HepG2 (cell line): Measurements from ENCODE around the gene SH2D3A. TPM values are rescaled to one million over a fixed set of nuclear protein-coding genes. Genes with fewer than 3 reads are reported as not detected.
A peak's percentile ranks its signal among the peaks of the same experiment; 100 is the strongest.

Experiments
- E2F5 ChIP-seq: sonication (generic); formaldehyde crosslinking; conservative IDR thresholded peaks from 2 replicates; pipeline ENCODE4 v1.4.0; 2020; ENCODE audit warnings: missing genetic modification reagents
- EHMT2 ChIP-seq: fragments of 200-600 bp; sonication (generic); IDR thresholded peaks from 2 replicates; pipeline ENCODE4 v1.7.0; 2017; ENCODE audit warnings: antibody characterized with exemption, low read depth, low read length, borderline replicate concordance
- GATAD2A ChIP-seq: IDR thresholded peaks from 2 replicates; pipeline ENCODE4 v1.6.1; 2016
- HOMEZ ChIP-seq: IDR thresholded peaks from 2 replicates; pipeline ENCODE4 v1.6.1; 2016; ENCODE audit warnings: low read depth
- PHF5A ChIP-seq: IDR thresholded peaks from one replicate; pipeline ENCODE4 v1.6.1; 2018; ENCODE audit warnings: low read depth, missing genetic modification reagents; ENCODE audit not compliant: unreplicated experiment
- POLR2AphosphoS5 ChIP-seq: IDR thresholded peaks from 2 replicates; pipeline ENCODE4 v1.6.1; 2012; ENCODE audit warnings: low read depth, low read length
- RXRB ChIP-seq: IDR thresholded peaks from 2 replicates; pipeline ENCODE4 v1.6.1; 2016; ENCODE audit warnings: borderline replicate concordance, missing genetic modification reagents, missing compliant biosample characterization
- ZNF24 ChIP-seq: fragments of 450-650 bp; IDR thresholded peaks from 2 replicates; pipeline ENCODE4 v1.6.1; 2017; ENCODE audit warnings: antibody characterized with exemption, mild to moderate bottlenecking
- polyA plus RNA-seq, 8 experiments: library from polyadenylated mRNA; depleted of rRNA in 3 of 8; stranded (reverse) in 7 of 8; unstranded in 1 of 8; fragments of >200 nt; fragmentation: Illumina TruSeq in 4 of 8; extraction: Trizol in 4 of 8; gene quantifications; 2 replicates each; pipeline versions ENCODE4 v1.2.1 to v1.2.3, GENCODE V29; 2011 to 2016; ENCODE audit warnings: low read depth in 4 of 8, missing spikeins in 1 of 8, mixed read lengths in 1 of 8; ENCODE audit not compliant: insufficient read depth in 1 of 8
- total RNA-seq, 5 experiments: library from RNA; depleted of rRNA; stranded (reverse); fragments of >200 nt; fragmentation: Illumina TruSeq; extraction: Trizol; gene quantifications; 2 replicates each; pipeline ENCODE4 v1.2.3, GENCODE V29; 2016; ENCODE audit warnings: low read depth in 1 of 5
- TF ChIP-seq, protein P1 (sequence below): fragments of 450-650 bp; IDR thresholded peaks from 2 replicates; pipeline ENCODE4 v1.6.1; 2017
- TF ChIP-seq, protein P2 (sequence below): IDR thresholded peaks from 2 replicates; pipeline ENCODE4 v1.6.1; 2012; ENCODE audit warnings: low read length, improper control_type of control experiment
- TF ChIP-seq, protein P3 (sequence below): sonication (generic); formaldehyde crosslinking; IDR thresholded peaks from 2 replicates; pipeline ENCODE4 v1.4.0; 2020; ENCODE audit warnings: missing genetic modification reagents
- TF ChIP-seq, protein P4 (sequence below): sonication (generic); formaldehyde crosslinking; IDR thresholded peaks from 2 replicates; pipeline ENCODE4 v1.4.0; 2020; ENCODE audit warnings: mild to moderate bottlenecking, missing genetic modification reagents
- TF ChIP-seq, protein P5 (sequence below): conservative IDR thresholded peaks from 2 replicates; pipeline ENCODE4 v1.6.1; 2018; ENCODE audit warnings: missing genetic modification reagents
- TF ChIP-seq, protein P6 (sequence below): sonication (generic); formaldehyde crosslinking; IDR thresholded peaks from 2 replicates; pipeline ENCODE4 v1.5.0; 2020; ENCODE audit warnings: mild to moderate bottlenecking, missing genetic modification reagents, borderline replicate concordance

SH2D3A gene
- total and polyA plus RNA-seq, 2 of the 13 experiments (the other 11 are each of a cell fraction or from before 2014, with no cell fraction given), result 1.0 to 2.2 TPM

DNA sequence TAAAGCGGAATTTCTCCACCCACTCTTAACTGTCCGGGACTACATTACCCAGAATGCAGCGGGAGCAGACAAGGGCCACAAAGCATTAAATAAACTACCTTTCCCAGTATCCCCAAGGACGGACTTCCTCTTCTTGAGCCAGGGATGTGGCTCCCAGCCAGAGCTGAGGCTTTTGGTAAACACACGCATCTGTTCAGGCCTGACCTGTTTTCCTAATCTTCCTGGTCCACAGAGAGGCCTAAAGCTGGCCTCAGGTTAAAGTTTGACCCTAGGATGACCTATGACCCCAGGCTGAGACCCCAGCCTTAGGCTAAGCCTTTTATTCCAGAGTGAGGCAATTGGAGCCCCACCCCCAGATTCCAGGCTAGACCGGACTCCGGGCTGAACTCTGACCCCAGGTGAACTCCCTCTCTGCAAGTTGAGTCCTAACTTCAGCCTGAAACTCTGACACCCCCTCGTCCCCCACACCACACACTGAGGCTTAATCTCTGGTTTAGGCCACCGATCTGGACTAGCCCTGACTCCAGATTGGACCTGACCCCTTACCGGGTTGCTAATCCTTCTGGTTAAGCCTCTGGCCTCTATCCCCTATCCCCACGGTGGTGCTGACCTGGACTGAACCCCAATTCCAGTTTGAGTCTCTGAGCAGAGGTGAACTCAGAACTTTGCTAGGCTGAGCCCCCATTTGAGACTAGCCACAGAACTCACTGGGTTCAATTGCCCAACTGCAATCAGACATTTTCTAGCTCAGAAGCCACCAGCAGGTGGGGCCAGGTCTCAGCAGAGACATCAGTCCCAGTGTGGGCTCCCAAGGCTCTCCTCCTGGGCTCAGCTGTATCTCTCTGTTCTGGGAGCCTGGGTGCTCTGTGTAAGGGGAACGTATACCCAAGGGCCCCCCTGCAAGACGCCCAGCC lies 29.1 kb downstream of the SH2D3A start (continued):
- TF ChIP-seq HOMEZ (CRISPR knock-in tag), result 0 out of 2 replicates have a peak, but pooled peaks have one; percentile 12
- TF ChIP-seq, protein P1, sequence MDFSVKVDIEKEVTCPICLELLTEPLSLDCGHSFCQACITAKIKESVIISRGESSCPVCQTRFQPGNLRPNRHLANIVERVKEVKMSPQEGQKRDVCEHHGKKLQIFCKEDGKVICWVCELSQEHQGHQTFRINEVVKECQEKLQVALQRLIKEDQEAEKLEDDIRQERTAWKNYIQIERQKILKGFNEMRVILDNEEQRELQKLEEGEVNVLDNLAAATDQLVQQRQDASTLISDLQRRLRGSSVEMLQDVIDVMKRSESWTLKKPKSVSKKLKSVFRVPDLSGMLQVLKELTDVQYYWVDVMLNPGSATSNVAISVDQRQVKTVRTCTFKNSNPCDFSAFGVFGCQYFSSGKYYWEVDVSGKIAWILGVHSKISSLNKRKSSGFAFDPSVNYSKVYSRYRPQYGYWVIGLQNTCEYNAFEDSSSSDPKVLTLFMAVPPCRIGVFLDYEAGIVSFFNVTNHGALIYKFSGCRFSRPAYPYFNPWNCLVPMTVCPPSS, result no peak
- no peak for TF ChIP-seq PHF5A (CRISPR knock-in tag)
- TF ChIP-seq RXRB, result peak; percentile 50
- TF ChIP-seq, protein P2, sequence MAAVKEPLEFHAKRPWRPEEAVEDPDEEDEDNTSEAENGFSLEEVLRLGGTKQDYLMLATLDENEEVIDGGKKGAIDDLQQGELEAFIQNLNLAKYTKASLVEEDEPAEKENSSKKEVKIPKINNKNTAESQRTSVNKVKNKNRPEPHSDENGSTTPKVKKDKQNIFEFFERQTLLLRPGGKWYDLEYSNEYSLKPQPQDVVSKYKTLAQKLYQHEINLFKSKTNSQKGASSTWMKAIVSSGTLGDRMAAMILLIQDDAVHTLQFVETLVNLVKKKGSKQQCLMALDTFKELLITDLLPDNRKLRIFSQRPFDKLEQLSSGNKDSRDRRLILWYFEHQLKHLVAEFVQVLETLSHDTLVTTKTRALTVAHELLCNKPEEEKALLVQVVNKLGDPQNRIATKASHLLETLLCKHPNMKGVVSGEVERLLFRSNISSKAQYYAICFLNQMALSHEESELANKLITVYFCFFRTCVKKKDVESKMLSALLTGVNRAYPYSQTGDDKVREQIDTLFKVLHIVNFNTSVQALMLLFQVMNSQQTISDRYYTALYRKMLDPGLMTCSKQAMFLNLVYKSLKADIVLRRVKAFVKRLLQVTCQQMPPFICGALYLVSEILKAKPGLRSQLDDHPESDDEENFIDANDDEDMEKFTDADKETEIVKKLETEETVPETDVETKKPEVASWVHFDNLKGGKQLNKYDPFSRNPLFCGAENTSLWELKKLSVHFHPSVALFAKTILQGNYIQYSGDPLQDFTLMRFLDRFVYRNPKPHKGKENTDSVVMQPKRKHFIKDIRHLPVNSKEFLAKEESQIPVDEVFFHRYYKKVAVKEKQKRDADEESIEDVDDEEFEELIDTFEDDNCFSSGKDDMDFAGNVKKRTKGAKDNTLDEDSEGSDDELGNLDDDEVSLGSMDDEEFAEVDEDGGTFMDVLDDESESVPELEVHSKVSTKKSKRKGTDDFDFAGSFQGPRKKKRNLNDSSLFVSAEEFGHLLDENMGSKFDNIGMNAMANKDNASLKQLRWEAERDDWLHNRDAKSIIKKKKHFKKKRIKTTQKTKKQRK, result no peak
- TF ChIP-seq, protein P3, sequence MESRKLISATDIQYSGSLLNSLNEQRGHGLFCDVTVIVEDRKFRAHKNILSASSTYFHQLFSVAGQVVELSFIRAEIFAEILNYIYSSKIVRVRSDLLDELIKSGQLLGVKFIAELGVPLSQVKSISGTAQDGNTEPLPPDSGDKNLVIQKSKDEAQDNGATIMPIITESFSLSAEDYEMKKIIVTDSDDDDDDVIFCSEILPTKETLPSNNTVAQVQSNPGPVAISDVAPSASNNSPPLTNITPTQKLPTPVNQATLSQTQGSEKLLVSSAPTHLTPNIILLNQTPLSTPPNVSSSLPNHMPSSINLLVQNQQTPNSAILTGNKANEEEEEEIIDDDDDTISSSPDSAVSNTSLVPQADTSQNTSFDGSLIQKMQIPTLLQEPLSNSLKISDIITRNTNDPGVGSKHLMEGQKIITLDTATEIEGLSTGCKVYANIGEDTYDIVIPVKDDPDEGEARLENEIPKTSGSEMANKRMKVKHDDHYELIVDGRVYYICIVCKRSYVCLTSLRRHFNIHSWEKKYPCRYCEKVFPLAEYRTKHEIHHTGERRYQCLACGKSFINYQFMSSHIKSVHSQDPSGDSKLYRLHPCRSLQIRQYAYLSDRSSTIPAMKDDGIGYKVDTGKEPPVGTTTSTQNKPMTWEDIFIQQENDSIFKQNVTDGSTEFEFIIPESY (CRISPR knock-in tag), result no peak
- no peak; the same call in 1 of the 2 replicates for TF ChIP-seq POLR2AphosphoS5
- TF ChIP-seq ZNF24, result no peak
- TF ChIP-seq, protein P4, sequence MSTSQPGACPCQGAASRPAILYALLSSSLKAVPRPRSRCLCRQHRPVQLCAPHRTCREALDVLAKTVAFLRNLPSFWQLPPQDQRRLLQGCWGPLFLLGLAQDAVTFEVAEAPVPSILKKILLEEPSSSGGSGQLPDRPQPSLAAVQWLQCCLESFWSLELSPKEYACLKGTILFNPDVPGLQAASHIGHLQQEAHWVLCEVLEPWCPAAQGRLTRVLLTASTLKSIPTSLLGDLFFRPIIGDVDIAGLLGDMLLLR (CRISPR knock-in tag), result no peak
- TF ChIP-seq, protein P5, sequence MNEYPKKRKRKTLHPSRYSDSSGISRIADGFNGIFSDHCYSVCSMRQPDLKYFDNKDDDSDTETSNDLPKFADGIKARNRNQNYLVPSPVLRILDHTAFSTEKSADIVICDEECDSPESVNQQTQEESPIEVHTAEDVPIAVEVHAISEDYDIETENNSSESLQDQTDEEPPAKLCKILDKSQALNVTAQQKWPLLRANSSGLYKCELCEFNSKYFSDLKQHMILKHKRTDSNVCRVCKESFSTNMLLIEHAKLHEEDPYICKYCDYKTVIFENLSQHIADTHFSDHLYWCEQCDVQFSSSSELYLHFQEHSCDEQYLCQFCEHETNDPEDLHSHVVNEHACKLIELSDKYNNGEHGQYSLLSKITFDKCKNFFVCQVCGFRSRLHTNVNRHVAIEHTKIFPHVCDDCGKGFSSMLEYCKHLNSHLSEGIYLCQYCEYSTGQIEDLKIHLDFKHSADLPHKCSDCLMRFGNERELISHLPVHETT (CRISPR knock-in tag), result peak; percentile 48; the same call in 1 of the 2 replicates
- no peak for TF ChIP-seq E2F5 (CRISPR knock-in tag)
- TF ChIP-seq EHMT2, result 0 out of 2 replicates have a peak, but pooled peaks have one; percentile 23
- TF ChIP-seq, protein P6, sequence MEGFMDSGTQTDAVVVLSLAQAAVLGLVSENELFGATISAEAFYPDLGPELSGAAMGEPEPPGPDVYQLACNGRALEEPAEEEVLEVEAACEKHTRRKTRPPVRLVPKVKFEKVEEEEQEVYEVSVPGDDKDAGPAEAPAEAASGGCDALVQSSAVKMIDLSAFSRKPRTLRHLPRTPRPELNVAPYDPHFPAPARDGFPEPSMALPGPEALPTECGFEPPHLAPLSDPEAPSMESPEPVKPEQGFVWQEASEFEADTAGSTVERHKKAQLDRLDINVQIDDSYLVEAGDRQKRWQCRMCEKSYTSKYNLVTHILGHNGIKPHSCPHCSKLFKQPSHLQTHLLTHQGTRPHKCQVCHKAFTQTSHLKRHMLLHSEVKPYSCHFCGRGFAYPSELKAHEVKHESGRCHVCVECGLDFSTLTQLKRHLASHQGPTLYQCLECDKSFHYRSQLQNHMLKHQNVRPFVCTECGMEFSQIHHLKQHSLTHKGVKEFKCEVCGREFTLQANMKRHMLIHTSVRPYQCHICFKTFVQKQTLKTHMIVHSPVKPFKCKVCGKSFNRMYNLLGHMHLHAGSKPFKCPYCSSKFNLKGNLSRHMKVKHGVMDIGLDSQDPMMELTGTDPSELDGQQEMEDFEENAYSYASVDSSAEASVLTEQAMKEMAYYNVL (CRISPR knock-in tag), result no peak
- peak; percentile 53; the same call in 1 of the 2 replicates for TF ChIP-seq GATAD2A (CRISPR knock-in tag)
